ENCODE results near the gene PCAT6. TPM values are rescaled to one million over a fixed set of nuclear protein-coding genes. Genes with fewer than 3 reads are reported as not detected.

PCAT6 gene
- total RNA-seq, 6 experiments from 2014 or later: 1.7 to 4.0 (median 1.8) TPM

DNA sequence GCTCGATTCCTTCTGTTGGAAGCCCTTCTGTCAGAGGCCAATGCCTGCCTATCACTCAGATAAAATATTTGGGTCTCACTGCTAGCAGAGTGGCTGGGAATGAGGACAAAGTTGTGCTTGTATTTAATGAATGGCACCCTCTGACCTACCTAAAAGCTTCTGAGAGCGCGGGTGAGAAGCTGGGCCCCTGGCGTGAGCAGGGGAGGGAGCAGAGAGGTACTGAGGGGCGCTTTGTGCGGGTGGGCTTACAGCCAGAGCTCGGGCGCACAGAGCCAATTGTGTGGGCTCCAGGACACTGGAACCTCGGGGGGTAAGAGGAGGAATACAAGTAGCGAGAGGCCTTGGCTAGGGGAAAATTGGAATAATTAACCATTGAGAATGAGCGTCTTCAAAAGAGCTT, 32.3 kb downstream of the PCAT6 start:
- H3K27me3 Mint-ChIP-seq (ENCODE audit: insufficient read depth): peaks cover 19% of the 10 kb centered on the region
- H3K27ac Mint-ChIP-seq: no peak overlapping the region
- H3K4me1 Mint-ChIP-seq (ENCODE audit: low read depth): peaks cover 11% of the 10 kb centered on the region
- no peaks in the 10 kb centered on the region for H3K36me3 Mint-ChIP-seq (ENCODE audit: low read depth)
- TF ChIP-seq, protein P1, sequence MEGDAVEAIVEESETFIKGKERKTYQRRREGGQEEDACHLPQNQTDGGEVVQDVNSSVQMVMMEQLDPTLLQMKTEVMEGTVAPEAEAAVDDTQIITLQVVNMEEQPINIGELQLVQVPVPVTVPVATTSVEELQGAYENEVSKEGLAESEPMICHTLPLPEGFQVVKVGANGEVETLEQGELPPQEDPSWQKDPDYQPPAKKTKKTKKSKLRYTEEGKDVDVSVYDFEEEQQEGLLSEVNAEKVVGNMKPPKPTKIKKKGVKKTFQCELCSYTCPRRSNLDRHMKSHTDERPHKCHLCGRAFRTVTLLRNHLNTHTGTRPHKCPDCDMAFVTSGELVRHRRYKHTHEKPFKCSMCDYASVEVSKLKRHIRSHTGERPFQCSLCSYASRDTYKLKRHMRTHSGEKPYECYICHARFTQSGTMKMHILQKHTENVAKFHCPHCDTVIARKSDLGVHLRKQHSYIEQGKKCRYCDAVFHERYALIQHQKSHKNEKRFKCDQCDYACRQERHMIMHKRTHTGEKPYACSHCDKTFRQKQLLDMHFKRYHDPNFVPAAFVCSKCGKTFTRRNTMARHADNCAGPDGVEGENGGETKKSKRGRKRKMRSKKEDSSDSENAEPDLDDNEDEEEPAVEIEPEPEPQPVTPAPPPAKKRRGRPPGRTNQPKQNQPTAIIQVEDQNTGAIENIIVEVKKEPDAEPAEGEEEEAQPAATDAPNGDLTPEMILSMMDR (IDR thresholded peaks at IDR 0.05): no peak
- DNase-seq: no peak
- H3K9me3 Mint-ChIP-seq: no peaks in the 10 kb centered on the region
- H3K4me3 Mint-ChIP-seq: no peak overlapping the region

DNA sequence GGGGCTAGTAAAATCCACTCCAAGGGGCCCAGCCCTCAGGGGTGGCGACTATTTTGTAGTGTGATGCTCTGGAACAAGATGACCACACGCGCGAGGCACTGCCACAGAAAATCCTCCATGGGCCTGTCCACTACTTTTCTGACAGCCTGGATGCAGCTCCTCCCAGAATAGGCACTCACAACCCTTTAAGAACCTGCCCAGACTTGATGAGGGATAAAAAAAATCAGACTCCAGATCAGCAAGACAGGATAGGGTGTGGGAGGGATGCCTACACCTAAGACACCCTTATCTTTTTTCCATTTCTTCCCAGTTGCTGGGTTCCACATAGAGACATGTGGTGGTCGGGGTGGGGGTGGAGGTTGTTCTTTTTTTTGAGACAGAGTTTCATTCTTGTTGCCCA, 33.5 kb downstream of the PCAT6 start:
- Mint-ChIP-seq H3K4me1 (ENCODE audit: low read depth) (peaks cover 11% of the 10 kb centered on the region), H3K27ac (no peak overlapping the region), H3K36me3 (ENCODE audit: low read depth) (no peaks in the 10 kb centered on the region), H3K4me3 (no peak overlapping the region), H3K27me3 (ENCODE audit: insufficient read depth) (peaks cover 18% of the 10 kb centered on the region), H3K9me3 (no peaks in the 10 kb centered on the region)
- TF ChIP-seq, protein P1 (IDR thresholded peaks at IDR 0.05): no peak
- no peak for DNase-seq

DNA sequence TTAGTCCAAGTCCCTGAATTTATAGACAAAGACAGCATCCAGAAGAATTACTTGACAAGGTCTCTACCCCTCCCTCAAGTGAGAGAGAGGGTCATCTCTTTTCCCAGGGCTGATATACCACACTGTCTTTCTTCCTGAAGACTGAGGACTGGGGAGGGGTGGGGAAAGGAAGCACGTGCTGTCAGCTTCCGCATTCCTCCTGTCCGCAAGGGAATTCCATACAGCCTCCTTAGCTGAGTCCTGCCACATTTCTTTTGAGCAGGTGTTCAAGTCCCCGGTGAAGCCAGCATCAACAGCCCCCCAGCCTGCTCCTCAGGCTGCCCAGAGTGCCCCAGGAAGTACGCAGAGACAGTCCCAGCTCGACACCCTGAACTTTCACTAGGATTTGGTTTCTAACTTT, 34.2 kb downstream of the PCAT6 start:
- DNase-seq: no peak
- H3K9me3 Mint-ChIP-seq: no peaks in the 10 kb centered on the region
- TF ChIP-seq, protein P1 (IDR thresholded peaks at IDR 0.05): no peak
- H3K4me1 Mint-ChIP-seq (ENCODE audit: low read depth): peaks cover 11% of the 10 kb centered on the region
- peaks cover 18% of the 10 kb centered on the region for H3K27me3 Mint-ChIP-seq (ENCODE audit: insufficient read depth)
- no peaks in the 10 kb centered on the region for H3K36me3 Mint-ChIP-seq (ENCODE audit: low read depth)
- no peak overlapping the region for H3K27ac Mint-ChIP-seq
- no peak overlapping the region for H3K4me3 Mint-ChIP-seq

DNA sequence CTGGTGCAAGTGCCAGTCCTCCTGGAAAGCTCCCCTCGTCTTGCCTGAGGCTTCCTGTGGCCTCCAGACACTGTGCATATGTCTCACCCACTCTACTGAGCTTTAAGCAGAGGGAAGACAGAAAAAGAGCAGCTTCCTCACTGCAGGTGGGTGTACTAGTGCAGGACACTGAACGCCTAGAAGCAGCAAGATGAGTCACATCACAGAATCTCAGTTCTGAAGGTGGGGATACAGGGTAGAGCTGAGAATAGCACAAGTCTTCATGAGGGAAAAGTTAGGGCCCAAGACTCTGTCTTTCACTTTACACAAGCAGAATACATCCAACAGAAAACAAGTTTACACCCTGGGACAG, 37.4 kb downstream of the PCAT6 start:
- H3K27ac Mint-ChIP-seq: no peak overlapping the region
- no peaks in the 10 kb centered on the region for H3K9me3 Mint-ChIP-seq
- peaks cover 18% of the 10 kb centered on the region for H3K27me3 Mint-ChIP-seq (ENCODE audit: insufficient read depth)
- no peak for DNase-seq
- TF ChIP-seq, protein P1 (IDR thresholded peaks at IDR 0.05): no peak
- H3K4me3 Mint-ChIP-seq: no peak overlapping the region
- no peaks in the 10 kb centered on the region for H3K36me3 Mint-ChIP-seq (ENCODE audit: low read depth)
- H3K4me1 Mint-ChIP-seq (ENCODE audit: low read depth): peaks cover 11% of the 10 kb centered on the region

DNA sequence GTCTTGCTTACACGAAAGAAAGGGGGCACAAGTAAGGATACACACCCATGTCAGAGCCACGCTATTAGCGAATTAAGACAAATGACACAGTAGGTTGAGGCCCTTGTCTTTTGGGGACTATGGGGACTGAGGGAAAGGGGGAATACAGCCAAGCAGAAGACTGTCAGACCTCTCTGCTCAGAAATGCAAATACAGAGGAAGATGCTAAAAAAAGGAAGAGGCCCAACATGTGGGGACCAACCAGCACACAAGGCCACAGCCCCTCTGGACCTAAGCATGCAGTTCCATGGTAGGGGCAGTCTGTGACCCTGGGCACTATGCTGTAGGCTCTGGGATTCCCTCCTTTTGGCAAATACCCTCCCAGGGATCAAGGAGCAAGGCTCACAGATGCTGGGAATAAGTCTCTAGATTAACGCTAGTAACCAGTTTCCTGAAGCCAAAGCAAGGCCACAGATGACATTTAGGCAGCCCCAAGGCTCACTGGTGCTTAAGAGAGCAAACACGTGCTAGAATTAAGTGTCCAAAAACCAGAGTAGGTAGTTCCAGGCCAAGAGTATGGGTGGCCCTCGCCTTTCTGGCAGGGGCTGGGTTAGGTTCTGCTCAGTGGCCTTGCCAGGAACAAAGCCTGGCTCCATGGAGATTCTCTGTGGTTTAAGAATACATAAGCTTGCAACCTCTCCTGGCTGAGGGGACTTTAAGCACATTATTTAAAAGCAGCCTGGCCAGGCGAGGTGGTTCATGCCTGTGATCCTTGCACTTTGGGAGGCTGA, 40.0 kb downstream of the PCAT6 start:
- no peak overlapping the region for H3K4me3 Mint-ChIP-seq
- H3K9me3 Mint-ChIP-seq: no peaks in the 10 kb centered on the region
- H3K4me1 Mint-ChIP-seq (ENCODE audit: low read depth): peaks cover 2% of the 10 kb centered on the region
- H3K27ac Mint-ChIP-seq: no peak overlapping the region
- no peak for DNase-seq
- no peaks in the 10 kb centered on the region for H3K36me3 Mint-ChIP-seq (ENCODE audit: low read depth)
- H3K27me3 Mint-ChIP-seq (ENCODE audit: insufficient read depth): peaks cover 6% of the 10 kb centered on the region
- TF ChIP-seq, protein P1 (IDR thresholded peaks at IDR 0.05): no peak
